ENCODE data around the gene C6orf89.

Gene C6orf89

DNA sequence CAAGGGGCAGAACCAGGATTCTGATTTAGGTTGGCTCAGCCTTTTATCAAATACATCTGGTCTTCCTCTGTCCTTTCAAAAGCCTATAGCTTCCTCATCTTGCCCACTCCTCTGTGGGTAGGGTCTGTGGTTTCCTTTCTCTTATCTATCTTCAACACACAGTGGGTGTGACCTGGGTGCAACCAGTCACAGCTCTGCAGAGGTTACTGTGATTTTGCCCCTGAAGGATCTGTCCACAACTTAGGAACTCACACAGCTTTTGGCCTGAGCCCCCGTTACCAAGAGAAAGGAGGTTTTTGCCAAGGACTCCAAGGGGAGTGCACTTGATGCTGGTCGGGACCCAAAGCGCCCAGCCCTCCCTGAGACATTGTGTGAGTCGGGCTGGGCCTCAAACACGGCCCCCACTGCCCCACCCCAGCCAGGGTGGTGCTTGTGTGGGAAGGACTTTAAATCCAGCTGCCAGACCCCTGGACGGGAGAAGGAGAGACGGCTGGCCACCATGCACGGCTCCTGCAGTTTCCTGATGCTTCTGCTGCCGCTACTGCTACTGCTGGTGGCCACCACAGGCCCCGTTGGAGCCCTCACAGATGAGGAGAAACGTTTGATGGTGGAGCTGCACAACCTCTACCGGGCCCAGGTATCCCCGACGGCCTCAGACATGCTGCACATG is 68.6 kb downstream of the C6orf89 start, which contains the start of gene PI16:
Gene PI16, plus strand, starts transcription at position 477 of the 670 bp plus-strand sequence. Its CDS starts 23 bp downstream, at position 500.
- peak; percentile 63 for DNase-seq

DNA sequence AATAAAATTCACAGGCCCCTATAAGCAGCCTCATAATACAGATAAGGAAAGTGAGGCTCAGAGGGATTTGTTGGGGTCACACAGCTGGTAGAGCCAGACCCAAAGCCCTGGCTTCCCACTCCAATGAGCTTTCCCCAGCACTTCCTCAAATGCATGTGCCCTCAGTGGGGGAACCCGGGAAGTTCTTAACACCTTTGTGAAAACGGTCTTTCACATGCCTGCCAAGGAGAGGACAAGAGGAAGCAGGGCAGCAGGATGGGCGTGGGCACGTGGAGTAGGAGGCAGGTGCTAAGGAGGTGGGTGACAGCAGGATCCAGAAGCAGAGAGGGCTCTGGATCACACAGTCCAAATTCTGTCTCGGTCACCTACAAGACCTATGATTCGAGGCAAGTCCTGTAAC is 69.4 kb downstream of the C6orf89 start:
- DNase-seq: peak; percentile 62

DNA sequence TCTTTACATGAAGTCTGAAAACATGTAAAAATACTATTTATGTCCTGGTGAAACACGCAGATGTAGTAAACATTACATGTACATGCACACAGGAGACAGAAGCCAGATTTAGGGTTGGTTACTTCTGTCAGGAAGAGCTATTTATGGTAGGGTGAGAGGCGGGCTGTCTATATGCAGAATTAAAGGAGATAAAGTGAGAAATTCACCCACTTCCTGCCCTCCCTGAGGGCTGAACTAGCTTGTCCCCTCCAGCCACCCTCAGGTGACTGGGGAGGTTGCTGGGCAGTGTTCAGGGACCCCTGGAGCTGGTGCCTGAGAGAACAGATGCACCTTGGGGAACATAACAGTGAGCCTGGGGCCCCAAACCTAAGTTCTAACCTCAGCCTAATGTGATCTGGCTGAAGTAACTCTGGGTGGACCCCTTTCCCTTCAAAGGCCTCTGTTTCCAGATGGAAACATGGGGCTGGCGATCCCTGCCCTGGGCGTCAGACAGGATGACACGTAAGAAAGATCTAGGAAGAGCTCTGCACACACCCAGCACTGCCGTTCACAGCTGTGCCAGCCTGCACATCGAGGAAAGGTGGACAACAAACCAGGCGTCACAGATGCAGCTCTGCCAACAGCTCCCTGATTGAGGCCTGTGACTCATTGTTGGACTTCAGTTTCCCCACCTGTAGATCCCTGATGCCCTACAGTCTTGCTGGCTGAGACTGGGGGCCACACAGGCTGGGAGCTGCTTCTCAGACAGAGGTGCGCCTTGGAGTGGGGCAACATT is 70.1 kb downstream of the C6orf89 start:
- peak; percentile 66 for DNase-seq

DNA sequence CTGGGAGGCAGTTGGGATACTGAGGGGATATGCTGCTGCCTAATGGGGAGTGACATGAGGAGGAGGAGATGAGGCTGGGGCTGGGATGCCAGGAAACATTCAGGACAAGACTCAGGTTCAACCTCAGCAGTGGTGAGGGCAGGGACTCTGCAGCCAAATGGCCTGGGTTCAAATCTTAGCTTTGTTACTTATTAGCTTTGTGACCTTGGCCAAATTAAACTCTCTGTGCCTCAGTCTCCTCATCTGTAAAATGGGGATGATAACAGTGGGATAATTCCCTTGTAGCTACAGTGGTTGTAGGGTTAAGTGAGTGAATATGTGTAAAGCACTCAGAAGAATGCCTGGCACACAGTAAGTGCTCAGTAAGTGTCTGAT is 70.7 kb downstream of the C6orf89 start:
- DNase-seq: no peak

DNA sequence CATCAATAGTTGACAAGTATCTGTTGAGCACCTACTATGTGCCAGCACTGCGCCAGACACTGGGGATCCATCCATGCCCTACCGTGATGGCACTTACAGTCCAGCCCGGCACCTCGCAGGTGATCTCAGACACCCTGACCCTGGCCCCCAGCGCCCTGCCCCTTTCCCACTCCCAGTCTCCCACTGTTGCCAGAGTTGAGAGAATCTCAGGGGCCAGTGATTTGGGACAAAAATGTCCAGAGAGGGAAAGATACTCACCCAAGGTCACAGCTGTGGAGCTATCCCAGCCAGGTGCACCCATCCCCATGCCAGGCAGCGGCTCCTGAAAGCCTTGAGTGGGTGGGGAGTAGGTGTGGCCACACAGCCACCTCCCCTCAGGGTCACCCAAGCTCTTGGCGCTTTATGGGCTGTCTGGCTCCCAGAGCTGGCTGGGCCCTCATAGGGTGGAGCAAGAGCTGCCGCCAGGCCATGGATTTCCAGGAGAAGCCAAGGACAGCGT is 72.1 kb downstream of the C6orf89 start:
- peak; percentile 55 for DNase-seq

DNA sequence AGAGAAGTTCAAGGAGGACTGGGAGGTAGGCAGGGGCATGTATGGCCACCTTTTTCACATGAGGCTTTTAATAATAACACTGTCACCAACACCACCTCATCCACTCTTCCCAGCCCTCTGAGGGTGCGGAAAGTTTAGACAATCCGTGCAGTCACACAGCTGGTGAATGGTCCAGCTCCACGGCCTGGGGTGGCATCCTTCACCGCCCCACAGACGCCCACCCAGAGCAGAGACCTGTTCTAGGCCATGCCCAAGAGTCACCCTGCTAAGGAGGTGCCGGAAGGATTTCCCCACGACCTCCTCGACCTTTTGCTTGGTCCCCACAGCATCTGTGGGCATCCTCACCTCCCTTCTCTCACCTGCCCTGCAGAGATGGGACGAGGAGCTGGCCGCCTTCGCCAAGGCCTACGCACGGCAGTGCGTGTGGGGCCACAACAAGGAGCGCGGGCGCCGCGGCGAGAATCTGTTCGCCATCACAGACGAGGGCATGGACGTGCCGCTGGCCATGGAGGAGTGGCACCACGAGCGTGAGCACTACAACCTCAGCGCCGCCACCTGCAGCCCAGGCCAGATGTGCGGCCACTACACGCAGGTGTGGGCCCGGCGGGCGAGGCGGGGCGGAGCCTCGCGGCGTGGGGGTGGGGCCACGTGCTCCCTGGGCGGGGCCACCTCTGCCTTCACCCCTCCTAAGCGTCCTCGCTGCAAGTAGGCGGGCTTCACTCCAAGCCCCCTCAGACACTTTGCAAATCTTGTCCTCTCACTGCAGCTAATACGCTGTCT is 73.2 kb downstream of the C6orf89 start:
- peak; percentile 48 for DNase-seq

DNA sequence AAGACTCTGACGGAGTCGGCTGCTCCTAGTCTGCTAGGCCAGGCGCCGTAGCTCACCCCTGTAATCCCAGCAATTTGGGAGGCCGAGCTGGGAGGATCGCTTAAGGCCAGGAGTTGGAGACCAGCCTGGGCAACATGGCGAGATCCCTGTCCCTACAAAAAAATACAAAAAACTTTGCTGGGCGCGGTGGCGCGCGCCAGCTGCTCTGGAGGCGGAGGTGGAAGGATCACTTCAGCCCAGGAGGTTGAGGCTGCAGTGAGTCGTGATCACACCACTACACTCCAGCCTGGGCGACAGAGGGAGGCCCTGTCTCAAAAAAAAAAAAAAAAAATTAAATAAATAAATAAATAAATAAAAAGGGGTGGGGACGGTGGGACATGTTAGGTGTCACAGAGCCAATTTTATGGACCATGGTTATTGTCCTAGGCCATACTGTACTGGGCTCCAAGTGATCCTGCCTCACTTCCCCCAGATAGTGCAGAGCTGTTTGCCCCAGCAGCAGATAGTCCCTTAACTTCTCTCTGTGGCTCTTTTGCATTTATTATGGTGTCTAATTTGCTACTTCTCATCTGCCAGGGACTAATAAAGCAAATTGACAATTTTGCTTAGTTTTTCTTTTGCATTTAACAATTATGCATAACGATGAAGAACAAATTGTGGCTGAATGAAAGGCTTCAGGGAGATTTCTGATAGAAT is 74.0 kb downstream of the C6orf89 start:
- no peak for DNase-seq

DNA sequence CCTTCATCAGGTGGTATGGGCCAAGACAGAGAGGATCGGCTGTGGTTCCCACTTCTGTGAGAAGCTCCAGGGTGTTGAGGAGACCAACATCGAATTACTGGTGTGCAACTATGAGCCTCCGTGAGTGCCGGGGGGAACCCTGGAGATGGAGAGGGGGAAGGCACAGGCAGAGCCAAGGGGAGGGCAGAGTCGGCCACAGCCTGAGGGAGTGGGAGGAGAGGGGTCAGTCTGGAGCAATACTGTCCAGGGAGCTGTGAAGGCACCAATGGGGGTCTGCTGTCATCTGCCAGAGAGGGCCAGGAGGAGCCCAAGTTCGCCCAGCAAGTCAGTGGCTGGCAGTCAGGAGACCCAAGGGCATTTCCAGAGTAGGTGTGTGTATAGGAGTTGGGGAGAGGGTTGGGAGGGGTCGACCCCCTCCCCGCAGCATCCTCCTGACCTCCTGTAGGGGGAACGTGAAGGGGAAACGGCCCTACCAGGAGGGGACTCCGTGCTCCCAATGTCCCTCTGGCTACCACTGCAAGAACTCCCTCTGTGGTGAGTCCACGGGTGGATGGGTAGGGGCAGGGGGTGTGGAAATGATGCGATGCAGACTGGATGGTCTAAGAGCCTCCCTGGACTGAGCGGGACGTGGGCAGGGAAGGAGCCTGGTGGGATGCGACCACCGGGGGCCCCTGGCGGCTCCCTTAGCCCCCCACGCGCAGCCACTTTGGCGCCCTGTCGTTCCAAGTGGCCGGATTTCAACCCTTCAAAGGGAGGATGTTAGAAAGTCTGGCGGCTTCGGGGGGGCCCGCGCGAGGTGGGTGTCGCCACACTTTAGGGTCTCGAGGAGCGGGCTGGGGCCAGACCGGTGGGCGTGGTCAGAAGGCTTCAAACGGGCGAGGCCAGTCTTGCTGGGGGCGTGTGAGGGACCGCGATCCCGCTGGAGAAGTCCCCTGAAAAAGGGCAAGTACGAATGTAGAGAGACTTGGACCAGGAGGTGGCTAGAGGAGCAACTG is 76.0 kb downstream of the C6orf89 start:
- no peak for DNase-seq

DNA sequence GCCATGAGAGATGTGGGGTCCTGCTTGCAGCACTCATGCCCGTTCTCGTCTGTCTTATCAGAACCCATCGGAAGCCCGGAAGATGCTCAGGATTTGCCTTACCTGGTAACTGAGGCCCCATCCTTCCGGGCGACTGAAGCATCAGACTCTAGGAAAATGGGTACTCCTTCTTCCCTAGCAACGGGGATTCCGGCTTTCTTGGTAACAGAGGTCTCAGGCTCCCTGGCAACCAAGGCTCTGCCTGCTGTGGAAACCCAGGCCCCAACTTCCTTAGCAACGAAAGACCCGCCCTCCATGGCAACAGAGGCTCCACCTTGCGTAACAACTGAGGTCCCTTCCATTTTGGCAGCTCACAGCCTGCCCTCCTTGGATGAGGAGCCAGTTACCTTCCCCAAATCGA is 77.1 kb downstream of the C6orf89 start:
- DNase-seq: peak; percentile 92

DNA sequence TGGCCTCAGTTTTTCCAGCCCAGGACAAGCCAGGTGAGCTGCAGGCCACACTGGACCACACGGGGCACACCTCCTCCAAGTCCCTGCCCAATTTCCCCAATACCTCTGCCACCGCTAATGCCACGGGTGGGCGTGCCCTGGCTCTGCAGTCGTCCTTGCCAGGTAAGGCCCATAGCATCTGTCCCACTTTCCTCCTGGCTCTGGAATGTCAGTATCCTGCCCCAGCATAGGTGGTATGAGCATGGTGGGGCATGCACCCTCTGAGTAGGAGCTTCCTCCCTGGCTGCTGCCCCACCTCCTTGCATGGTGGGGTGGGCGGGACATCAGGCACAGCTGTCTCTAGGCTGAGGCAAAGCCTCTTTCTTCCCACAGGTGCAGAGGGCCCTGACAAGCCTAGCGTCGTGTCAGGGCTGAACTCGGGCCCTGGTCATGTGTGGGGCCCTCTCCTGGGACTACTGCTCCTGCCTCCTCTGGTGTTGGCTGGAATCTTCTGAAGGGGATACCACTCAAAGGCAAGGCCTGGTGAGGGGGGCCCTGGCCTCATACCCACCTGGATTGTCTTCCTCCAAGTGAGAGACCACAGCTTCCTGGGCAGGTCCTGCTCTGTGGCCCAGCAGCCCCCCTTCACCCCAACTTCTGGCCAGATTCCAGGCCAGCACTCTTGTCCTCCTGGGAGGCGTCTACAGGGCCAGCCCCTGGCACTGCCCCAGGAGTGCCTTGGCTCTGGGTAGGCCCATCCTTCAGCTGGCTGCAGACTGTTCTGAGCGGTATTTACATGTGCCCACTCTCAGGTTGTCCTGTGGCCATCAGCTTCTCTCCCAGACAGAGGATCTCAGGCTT is 77.9 kb downstream of the C6orf89 start:
- DNase-seq: peak; percentile 71

DNA sequence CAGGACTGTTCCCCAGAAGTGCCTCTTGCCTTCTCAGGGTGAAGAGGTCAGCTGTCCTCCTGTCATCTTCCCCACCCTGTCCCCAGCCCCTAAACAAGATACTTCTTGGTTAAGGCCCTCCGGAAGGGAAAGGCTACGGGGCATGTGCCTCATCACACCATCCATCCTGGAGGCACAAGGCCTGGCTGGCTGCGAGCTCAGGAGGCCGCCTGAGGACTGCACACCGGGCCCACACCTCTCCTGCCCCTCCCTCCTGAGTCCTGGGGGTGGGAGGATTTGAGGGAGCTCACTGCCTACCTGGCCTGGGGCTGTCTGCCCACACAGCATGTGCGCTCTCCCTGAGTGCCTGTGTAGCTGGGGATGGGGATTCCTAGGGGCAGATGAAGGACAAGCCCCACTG is 78.6 kb downstream of the C6orf89 start:
- DNase-seq: peak; percentile 60

DNA sequence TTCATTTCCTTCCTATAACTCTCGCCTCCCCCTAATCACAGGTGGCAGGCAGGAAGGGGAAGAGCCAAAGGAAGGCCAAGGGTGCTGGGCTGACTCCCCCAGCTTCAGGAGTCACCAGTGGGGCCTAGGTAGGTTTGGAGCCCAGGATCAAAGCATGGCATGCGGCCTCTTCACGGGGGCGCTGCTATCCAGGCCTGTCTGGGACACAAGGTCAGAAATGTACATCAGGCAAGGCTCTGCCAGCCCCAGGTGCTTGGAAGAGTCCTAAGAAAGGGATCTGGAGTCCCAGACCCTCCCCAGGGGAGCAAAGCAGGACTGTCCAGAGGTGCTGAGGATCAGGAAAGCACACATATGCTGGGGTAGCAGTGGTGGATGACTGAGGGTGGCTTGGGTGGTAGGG is 79.2 kb downstream of the C6orf89 start:
- peak; percentile 54 for DNase-seq

DNA sequence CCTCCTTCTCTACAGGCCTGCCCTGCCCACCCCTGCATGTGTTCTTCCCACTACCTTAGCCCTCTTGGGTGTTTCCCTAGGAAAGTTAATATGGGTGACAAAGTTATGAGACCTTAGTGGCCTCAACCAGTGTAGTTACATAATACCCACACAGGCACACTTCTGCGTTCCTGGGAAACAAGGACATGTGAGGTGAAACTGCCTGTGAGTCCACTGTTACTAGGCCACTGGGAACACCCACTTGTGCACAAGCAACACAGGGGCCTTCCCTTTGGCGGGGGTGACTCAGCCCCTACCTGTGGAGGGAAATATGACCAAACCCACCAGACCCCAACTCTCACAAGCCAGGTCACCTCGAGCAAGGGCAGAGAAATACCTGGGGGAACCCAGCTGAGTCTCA is 81.5 kb downstream of the C6orf89 start:
- DNase-seq: peak; percentile 63

DNA sequence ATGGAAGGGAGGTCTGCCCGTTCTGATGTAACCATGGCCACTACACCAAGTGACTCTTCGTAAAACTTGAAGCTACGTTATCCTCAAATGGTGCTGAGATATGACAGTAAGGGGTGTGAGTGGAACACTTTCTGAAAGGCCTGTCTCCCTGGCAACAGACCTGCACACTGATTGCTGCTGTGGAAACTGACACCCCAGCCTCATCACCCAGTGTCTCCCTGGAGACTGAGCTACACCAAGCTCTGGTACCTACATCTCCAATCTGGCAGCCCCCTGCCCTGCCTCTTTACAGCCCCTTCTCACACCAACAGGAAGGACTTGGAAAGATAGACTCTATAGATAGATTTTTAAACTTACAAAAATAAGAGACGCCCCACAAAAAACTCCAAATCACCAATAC is 82.0 kb downstream of the C6orf89 start:
- peak; percentile 31 for DNase-seq

DNA sequence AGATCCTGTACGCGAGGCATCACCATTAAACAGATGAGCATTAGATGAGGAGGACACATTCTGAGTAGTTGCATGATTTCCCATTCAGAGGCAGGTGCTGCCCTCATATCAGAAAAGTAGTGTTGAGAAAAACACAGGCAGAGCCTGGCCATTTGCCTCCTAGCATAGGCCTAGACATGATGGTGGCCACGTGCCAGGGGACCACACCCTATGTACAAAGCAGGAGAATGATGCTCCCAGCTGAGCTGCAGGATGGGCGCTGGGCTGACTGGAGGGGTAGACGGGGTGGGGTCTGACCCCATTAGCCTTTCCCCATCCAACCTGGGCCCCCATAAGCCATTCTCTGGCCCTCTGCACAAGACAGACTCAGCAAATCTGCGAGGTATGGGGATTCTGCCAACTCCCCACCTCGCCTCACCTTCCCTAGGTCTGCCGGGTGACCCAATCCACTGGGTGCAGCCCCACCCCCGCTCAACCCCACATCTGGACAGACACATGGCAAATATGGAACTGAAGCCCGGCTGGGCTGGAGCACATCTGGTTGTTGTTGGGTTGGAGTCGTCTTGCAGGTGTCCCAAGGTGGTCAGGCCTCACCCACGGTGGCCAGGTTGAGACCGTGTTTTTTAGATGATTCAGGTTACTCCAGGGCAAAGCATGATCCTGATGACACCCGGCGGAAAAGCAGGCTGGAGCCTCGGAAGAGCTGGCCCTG is 82.7 kb downstream of the C6orf89 start:
- peak; percentile 60 for DNase-seq

DNA sequence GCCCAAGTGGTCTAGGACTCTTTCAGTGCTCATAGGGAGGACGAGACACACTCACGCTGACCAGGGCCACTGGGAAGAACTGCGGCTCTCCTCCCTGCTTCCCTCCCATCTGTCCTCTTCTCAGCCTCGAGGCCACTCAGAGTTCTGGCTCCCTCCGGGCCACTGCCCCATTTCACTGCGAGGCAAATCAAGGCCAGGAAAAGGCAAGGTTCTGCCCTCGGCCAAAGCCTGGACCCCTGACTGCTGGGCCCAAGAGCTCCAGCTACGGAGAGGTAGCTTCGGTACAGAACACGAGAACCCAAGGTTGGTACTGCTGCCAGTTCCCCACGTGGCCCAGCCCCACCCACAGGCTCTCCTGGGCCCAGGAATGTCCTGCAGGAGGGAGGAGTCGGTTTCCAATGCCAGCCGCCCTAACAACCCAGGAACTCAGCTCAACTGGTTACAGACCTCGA is 83.5 kb downstream of the C6orf89 start:
- peak; percentile 54 for DNase-seq

DNA sequence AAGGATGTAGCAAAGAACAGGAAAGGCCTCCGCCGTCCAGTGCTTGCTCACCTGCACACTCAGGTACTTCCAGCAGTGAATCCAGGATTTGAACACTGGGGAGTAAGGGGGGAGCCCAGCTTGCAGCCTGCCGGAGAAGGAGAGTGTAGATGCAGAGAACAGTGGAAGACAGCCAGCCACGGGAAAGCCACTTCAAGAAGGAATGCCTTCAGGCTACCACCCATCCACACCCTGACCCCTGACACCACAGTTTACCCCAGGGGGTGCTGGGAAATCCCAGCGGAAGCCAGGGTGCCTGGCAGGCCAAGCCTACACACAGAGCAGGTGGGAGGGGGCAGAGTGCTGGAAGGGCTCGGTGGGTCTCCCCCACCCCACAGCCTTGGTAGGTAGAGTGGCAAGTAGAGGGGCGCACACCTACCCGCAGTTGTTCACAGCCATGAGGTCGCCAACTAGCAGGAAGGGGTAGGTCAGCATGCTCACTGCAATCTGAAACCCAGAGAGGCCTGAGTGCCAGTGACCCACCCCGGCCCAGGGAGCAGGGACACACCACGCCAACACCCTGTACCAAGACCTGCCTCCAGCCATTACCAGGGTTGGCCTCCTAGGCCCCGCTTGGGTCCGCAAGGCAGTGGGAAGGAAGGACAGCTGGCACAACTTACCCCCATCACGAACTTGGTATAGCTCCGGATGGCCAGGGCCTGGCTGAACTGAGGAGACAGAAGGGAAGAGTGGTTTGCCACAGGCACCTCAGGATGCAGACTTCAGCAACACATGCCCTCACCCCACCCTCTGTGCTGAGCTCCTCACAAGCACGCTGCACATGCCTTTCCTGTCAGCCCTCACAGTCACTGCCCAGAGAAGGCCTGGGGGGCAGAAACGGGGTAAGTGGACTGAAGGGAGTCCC is 84.5 kb downstream of the C6orf89 start:
- DNase-seq: peak; percentile 61

Data from activated effector memory CD4-positive, alpha-beta T cell treated with anti-CD3 and anti-CD28 coated beads, Interleukin-2, amount 50 U/mL, for 16 hours (primary cell).